ENCODE results near the gene P4HB. TPM values are rescaled to one million over a fixed set of nuclear protein-coding genes. Genes with fewer than 3 reads are reported as not detected.

P4HB gene
- total RNA-seq, 1 donor from 2014 or later, result 1,052 TPM

DNA sequence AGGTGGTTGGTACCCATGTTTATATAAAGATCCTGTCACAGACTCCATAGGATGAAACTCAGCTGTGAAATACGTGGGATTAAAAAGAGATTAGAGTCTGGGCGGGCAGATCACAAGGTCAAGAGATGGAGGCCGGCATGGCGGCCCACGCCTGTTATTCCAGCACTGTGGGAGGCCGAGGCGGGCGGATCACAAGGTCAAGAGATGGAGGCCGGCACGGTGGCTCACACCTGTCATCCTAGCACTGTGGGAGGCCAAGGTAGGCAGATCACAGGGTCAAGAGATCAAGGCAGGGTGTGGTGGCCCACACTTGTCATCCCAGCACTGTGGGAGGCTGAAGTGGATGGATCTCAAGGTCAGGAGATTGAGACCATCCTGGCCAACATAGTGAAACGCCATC lies 35.1 kb upstream of the P4HB start:
- no peak for DNase-seq

DNA sequence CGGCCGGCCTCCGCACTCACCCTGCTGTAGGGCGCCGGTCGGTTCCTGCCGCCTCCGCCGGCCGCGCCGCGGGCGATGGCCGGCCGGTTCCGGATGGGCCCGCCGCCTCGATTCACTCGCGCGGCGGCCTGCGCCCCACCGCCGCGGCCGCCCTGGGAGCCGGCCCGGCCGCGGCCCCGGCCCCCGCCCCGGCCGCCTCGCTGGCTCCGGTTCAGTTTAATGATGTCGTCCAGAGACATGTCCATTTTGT lies 30.9 kb upstream of the P4HB start:
- DNase-seq, result no peak

DNA sequence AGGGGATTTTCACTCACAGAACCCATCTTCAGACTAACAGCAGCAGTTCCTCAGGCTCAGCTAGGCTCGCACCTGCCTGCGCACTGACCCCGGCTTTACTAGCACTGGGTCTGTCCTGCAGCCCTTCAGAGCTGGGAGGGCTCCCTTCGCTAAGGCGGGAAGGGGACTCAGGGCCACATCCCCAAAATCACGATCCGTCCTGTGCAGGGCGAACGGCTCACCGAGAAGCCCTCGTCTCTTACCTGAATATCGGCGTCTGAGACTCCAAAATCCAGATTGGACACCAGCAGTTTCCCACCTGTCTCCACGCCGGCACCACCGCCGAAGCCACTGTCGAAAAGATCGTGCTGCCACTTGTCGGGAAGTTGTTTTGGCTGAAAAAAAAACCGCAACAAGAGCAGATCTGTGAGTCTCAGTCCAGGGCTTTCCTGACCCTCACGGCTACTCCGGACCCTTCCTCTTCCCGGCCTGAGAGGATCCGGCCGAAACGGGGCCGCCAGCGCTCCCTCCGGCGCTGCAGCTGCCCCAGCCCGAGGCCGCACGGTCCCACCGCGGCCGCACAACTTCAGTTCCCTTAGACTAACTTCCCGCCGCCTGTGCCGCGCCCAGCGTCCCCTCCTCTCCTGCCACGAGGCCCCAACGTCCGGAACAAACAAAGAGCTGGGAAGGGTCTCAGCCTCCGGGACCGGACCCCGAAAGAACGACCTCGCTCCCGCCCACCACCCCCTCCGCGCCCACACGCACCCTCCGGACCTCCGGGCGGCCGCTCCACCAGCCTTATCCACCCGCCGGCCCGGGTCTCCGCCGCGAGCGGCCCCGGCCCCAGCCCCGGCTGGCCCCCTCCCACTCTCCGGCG lies 30.3 kb upstream of the P4HB start:
- peak; percentile 51 for DNase-seq

DNA sequence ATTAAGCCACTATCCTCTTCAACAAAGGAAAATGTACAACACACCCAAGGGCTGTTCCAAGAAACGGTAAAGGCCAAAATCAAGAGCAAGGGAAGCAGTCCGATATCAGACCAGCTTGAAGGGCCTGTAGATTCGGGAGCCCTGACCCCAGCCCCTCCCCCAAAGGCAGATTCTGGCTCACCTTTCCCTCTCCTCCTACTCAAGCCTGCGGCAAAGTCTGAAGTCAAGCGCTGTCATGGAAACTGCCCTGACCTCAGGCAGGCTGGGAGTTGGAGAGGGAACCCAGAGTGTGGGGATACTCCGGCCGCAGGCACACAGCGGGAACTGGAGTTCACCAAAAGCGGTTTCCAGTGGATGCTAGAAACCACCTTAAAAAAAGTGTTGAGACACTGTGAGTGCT lies 29.3 kb upstream of the P4HB start:
- DNase-seq, result no peak

DNA sequence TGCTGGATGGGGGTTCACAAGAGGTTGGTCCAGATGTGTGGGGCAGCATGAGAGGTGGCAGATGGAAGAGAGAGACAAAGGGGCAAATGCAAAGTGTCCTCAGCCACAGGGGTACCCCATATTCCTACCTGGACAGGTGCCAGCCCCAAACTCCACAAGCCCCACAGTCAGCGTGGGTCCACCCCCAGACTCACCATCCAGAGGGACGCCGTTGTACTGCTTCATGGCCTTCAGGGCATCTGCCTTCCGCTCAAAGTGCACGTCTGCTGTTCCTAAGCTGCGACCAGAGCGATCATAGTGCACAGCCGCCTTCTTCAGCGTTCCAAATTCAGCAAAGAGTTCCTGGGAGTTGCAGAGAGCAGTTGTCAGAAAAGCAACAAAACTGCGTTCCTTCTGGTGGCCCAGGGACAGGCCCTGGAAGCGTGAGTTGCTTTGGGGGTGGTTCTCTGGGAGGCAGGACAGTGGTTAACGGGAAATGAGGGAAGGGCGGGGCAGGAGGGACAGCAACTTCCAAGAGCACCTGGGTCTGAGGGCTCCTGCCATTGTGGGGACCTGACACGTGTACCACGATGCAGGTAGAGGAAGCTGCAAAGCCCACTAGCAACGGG lies 28.8 kb upstream of the P4HB start:
- DNase-seq, result no peak

DNA sequence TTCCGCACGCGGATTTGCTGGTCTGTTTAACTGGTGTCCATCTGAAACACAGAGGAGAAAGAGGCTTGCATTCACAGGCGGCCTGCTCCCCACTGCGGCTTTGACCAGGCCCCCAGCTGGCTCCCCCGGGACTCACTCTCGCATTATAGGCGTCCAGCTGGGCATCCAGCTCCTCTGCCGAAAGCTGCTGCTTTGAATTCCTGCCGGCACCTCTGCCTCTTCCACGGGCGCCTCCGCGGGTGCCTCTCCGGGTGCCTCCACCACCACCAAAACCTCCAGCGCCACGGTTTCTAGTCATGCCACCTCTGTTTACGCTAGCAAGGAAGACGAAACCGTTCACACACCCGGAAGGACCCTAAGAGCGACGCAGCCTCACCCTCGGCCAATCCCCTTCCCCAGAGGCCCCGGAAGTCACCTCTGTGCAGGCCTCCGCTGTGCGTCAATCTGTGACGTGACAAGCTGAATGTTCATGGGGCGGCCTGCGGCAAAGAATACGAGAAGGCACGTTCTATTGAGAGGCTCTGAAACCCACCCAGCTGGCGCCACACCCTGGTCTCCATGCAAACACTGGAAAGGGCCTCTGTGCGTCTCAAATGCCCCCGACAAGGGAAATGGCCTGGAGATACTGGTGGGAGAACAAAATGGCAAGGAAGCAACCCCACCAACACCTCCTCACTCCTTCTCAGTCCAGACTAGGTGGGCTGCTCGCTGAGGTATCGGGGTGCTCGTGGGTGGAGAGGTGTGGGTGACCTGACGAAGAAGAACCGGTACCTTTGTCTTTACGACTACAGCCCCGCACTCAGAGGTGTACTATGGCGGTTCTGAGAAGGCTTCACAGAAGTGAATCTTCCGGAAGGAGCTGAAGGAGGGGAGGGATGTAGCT lies 28.0 kb upstream of the P4HB start:
- DNase-seq, result no peak

DNA sequence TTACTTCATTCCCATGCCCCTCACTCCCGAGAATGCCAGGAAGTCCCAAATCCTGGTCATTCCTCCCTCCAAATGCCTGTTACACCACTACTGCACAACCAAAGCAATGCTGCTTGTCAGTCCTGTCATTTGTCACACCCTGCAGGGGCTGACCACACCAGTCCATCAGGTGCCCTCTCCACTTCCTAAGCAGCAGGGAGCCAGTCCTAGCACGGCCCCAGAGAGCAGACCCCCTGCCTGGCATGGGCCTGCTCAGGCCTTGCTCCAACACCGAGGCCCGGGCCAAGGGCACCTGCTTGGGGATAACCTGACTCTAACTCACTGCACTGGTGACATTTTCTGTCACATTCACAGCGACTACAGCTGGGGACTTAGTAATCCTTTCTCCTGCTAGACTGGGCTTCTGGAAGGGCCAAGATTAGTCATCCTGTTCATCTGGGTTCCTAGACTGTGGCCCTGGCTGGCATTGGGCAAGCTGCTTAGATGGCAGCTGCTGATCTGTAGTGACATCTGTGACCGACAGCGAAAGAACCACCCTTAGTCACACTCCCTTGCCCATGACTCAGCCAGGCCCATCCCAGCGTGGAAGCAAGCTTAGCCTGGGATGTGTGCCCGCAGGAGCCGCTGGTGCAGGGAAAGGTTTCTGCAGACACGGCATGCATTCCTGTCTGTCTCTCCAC lies 25.7 kb upstream of the P4HB start:
- DNase-seq, result no peak

DNA sequence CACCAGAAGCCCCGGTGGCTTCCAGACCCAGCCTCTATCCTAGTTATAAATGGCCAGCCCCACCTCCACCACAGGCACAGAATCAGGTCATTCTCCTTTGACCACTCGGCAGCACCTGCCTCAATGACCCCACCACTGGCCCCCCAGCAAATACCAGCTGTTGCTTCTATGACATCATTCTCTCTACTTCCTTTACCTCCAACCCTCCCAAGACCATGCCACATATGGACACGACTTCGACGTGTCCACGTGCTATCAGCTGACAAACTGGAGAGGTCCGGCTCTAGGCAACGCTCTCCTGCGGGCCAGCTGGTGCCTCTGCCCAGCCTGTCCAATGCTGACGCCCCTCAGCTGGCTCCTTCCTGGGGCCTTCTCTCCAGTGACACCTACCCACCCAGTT lies 25.1 kb upstream of the P4HB start:
- DNase-seq, result no peak

DNA sequence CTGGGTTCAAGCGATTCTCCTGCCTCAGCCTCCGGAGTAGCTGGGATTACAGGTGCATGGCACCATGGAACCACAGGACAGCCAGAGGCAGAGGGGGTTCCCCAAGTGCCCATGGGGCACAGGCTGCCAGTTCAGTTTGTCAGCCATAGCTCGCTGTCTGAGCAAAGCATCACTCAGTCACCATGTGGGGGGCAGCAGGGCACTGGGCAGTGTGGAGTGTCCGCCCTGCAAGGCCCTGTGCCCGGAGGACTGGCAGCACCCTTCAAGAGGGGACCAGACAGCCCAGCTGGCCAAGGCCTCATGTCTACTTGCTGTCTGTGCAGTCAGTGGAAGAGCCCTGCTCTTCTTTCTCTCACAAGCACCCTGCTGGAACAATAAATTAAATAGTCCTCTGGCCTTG lies 24.6 kb upstream of the P4HB start:
- DNase-seq, result no peak

DNA sequence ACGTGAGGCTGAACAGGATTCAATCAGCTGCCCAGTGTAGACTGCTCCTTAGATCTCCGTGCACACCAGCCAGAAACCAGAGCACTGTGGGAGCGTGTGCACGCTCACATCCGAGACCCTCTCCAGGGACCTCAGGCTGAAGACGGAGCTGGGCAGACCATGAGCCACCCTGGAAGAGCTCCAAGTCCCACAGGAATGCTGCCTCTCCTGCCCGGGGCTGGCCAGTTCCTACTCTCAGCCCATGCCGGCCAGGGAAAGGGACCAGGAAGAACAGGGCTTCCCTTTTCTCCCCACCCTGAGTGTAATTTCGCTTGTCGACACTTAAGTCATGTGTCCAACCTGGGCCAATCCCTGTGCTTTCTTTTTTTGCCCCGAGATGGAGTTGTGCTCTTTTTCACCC lies 24.2 kb upstream of the P4HB start:
- DNase-seq, result no peak

DNA sequence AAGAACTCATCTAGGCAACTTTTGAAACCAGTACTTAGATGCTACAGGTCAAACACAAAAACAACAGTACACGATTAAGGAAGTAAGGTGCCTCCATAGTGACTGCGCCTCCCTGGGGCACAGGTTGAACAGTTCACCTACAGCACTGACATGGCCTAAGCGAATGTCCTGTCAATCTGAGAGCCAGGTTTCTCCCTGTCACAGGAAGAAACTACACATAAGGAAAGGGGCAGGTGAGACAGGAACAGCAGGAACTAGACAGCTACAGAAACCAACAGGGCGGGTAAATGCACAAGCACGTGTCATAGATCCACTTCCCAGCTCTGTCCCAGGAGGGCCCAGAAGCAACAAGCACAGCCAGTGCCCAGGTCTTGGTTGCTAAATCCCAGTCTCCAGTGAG lies 18.8 kb upstream of the P4HB start:
- DNase-seq, result no peak

DNA sequence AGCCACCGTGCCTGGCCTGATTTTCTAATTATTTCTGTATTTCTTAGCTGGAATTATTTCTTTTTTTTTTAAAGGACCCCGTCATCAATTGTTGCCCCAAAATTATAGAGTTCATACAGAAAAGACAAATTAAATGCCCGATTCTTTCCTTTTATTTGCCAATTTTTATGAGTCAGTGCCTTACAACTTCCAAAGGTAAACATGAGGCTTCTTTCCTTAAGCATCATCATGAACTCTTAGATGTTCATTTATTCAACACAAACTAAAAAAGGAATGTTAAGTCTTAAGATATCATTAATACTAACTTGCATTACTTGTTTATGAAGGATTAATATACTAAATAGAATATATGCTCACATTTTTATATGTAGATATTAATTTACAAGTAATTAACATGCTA lies 18.0 kb upstream of the P4HB start:
- no peak for DNase-seq

DNA sequence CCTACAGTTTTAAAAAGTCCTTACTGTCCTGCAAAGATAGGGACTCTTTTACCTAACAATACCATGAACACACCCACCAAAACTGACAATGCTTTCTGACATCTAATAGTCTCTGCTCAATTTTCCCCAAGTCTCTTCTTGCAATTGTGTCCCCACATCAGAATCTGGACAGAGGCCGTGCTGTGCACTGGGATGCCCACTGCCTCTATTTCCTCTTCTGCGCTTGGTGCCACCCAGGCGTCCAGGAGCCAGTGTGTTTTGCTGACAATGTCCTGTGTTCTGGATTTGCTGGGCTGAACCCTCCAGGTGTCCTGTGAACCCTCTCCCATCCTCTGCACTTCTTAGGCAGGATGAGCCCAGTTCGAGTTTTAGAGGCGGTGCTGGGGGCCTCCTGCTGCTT lies 17.2 kb upstream of the P4HB start:
- DNase-seq, result no peak

DNA sequence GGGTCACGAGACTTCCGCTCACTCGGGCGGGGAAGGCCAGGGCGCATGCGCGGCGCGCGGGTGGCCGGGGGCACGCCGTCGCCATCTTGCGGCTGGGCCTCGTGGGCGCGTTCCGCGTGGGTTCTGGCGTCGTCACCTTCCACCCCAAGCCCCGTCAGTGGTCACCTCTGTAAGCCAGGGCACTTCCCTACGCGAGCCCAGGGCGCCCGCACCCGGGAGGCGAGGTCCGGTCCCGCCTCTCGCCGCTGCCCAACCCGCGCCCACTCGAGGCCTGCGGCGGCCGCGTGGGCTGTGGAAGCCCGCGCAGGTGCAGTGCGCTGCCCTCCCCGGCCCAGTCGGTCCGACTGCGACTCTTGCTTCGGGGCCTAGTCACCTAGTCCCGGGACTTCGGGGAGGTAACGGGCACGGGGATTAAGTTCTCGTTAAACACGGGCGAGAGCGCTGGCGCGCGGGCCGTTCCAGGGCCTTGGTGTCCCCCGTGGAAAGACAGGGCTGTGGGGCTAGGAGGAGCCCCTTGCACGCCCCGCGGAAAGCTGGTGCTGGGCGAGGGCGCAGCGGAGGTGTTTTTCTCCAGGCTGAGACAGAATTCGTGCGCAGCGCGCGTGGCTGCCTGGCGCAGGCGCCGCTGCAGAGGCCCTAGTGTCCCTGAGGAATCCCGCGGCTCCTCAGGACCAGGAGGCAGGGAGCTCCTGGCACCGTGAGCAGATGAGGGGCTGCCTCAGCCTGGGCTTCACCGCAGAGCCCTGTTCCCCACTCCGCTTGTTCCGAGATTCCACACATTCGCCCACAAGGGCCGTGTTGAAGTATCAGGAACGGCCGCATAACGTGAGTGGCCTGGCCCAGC lies 11.3 kb upstream of the P4HB start:
- DNase-seq, result peak; percentile 92

DNA sequence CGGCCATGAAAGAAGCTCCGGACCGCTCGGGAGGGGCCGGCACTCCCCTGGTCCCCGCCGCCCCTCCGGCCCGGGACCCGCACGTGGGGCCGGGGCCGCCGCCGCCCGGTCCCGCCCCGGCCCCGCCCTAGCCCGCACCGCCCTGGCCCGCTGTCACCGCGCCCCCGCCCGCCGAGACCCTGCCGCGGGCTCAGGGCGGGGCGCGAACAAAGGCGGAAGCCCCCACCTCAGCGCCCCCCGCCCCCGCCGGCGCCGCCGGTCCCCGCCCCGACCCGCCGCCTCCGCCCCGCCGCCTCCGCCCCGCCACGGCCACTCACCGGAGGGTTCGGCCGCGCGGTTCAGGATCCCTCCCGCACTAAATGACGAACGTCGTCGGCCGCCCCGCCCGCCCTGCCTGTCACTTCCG lies 10.6 kb upstream of the P4HB start, which contains the start of gene ARHGDIA:
TSS of gene ARHGDIA (minus strand) at position 357 of the 406 bp plus-strand sequence. CDS start 1,407 bp downstream, outside the sequence.
- no peak for DNase-seq

DNA sequence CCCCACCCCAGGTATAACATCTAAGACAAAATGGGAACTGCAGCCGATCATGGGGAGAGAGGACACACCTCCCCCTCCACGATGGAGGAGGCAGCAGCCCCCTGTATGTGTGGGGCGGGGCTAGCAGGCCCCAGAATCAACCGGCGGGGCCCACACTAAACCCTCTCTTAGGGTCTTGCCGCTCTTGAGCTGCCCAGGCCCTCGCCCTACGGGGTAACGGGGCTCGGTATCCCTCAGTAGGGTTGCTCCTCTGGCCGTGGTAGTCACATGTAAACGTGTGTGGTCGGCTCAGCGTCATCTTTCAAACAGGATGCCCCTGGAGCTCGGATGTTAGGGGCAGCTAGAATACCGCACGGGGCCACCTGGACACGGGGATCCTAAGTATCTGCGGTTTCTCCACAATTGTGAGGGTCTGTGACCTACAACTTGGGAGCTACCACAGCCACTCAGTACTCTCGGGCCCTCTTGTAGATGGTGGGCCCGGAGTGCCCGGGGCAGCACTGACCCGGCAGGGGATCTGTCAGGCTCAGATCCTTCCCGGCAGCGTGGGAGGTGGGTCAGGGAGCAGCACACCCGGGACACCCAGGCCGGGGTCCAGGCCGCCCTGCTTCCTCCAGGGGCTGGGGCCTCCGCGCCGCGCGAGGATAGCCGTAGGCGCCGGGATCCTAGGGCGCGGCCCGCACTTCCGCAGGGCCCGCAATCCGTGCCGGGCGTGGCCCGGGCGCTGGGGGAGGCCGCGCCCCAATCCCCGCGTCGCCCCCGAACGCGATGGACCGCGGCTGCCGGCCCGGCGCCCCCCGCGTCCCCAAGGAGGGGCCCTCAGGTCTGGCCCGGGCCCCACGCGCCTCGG lies 10.0 kb upstream of the P4HB start:
- peak; percentile 62 for DNase-seq

DNA sequence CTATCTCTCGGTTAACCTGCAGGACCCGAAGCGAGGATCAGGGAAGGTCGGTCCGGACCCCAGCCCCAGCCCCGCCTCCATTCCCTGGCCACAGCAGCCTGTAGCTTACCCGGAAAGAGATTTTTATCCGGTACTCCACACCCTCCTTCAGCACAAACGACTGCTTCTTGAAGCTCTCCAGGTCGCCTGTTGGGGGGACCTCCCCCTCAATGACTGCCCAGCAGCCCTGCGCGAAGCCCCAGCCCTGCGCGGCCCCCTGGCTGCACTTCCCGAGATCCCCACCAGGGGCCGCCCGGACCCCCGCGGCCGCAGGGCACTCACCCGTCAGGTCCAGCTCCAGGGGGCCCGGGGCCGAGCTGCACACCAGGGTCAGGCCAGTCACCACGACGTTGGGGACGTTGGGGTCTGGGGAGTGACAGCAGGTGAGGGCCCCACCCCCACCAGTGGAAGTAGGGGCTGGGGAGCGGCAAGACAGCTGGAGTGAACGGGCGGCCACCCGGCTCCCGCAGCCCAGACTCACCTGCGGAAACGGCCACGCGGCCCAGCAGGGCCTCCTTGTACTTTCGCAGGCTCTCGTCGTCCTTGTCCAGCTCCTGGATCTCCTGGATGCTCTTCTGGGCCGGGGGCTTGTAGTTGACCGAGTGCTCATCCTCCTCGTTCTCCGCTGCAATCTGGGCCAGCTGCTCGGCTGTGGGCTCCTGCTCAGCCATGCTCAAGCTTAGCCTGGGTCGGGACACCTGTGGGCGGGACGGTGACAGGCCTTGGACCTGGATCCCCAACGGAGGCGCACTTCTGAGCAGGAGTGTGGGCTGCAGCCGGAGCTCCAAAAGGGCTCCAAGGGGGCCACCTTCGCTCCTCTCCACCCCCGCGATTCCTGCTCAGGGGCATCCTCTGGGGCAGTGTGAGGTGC lies 9.1 kb upstream of the P4HB start:
- DNase-seq, result peak; percentile 61

DNA sequence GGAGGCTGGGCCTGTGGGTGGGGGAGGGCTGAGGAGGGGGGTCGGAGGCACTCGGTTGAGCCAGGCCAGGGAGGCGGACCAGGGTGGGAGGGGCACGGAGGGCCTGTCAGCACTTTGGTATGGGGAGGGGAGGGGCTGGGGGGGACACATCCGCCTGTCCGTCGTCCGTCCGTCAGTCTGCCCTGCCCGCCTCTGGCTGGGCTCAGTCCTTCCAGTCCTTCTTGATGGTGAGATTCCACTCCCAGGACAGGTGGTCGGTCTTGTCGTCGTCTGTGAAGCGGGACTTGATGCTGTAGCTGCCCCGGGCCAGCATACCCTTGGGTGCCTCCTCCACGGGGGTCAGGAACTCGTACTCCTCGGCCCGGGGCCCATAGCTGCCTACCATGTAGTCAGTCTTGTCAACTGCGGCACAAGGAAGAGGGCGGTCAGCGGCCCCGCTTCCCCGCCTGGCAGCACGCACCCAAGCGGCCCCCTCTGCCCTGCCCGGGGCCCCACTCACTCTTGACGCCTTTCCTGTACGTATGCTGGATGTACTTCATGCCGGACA lies 8.4 kb upstream of the P4HB start:
- no peak for DNase-seq

DNA sequence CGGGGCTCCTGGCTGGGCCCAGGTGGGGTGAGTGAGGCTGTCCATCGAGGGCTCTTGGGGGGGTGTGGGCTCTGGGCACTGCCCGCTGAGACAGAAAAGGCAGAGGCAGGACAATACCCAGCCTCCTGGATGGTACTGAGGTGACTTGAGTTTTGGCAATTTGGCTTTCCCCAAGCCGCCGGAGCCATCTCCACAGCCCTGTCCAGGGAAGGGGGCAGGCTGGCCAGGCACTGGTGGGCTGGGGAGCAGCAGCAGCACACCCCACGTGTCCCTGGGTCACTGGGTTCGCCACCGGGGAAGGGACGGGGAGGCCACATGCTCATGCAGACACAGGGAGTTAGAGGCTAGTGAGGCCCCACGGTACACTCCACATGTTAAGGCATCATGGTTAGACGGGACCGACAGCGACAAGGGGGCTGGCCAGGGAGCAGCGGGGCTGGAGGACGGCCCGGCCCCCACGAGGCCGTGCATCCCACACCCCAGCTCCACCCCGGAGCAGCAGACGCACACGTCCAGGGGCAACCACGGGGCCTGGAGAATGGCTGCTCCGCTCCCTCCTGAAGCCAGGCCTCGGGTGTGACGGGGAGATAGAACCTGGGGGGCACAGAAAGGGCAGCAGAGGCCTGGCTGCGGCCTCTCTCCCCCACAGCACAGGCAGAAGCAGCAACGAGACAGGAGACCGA lies 7.8 kb upstream of the P4HB start:
- no peak for DNase-seq

Data from dermis blood vessel endothelial cell (primary cell).